Upper lobe of left lung (tissue), 6 donors: ENCODE measurements around the gene CD84. TPM values are rescaled to one million over a fixed set of nuclear protein-coding genes. Genes with fewer than 3 reads are reported as not detected.
A peak's percentile ranks its signal among the peaks of the same experiment; 100 is the strongest.
"Not testable (repeated sequence)": the region's sequence is repeated elsewhere in the genome, so short reads cannot be mapped to it uniquely, and the experiment has no call there.

Experiments used
- ATAC-seq, 2 donors: fragments of 200-7000 bp; cut with Tn5 transposase; one replicate each; pipeline ENCODE4 v1.9.1; 2022; ENCODE audit warnings: mild to moderate bottlenecking in 2 of 2, moderate library complexity in 2 of 2; ENCODE audit not compliant: low FRiP score in 2 of 2
- DNase-seq, 2 donors: peaks; one replicate each; pipeline ENCODE4 v3.0.0-alpha.2; 2019 to 2020
- H3K27ac ChIP-seq, 4 donors: fragments of 200-600 bp; sonication (generic); one replicate each; pipeline ENCODE4 v1.5.1; 2016 to 2019
- H3K27me3 ChIP-seq, 4 donors: fragments of 200-600 bp; sonication (generic); one replicate each; pipeline ENCODE4 v1.5.1; 2017 to 2019
- H3K36me3 ChIP-seq, 4 donors: fragments of 200-600 bp; sonication (generic); one replicate each; pipeline ENCODE4 v1.5.1; 2016 to 2019
- H3K4me1 ChIP-seq, 4 donors: fragments of 200-600 bp; sonication (generic); one replicate each; pipeline ENCODE4 v1.5.1; 2018 to 2019
- H3K4me3 ChIP-seq, 4 donors: fragments of 200-600 bp; sonication (generic); one replicate each; pipeline ENCODE4 v1.5.1; 2017 to 2019; ENCODE audit warnings: mild to moderate bottlenecking in 2 of 4, moderate library complexity in 1 of 4
- H3K9me3 ChIP-seq, 4 donors: fragments of 200-600 bp; sonication (generic); one replicate each; pipeline ENCODE4 v1.5.1; 2018 to 2019
- CTCF ChIP-seq, 6 experiments: fragments of 450-650 bp in 4 of 6; fragments of 200-600 bp in 2 of 6; sonication (generic) in 2 of 6; IDR thresholded peaks; one replicate each; pipeline ENCODE4 v1.5.1; 2016 to 2019; ENCODE audit warnings: antibody characterized with exemption in 6 of 6
- EP300 ChIP-seq, 4 donors: sonication (generic); formaldehyde crosslinking; IDR thresholded peaks; one replicate each; pipeline ENCODE4 v1.5.1; 2017; ENCODE audit warnings: antibody characterized with exemption in 4 of 4, control low read depth in 2 of 4
- POLR2A ChIP-seq, 4 donors: fragments of 450-650 bp; IDR thresholded peaks; one replicate each; pipeline ENCODE4 v1.5.1; 2016 to 2017; ENCODE audit warnings: antibody characterized with exemption in 4 of 4, mild to moderate bottlenecking in 2 of 4
- POLR2AphosphoS5 ChIP-seq, 2 donors: sonication (generic); formaldehyde crosslinking; IDR thresholded peaks; one replicate each; pipeline ENCODE4 v1.5.1; 2017; ENCODE audit warnings: antibody characterized with exemption in 2 of 2
- WGBS, 2 donors: methylation state at CpG; one replicate each; pipeline ENCODE4 v1.1.5; 2017 to 2018; 5-methylcytosine and 5-hydroxymethylcytosine counted together
- total RNA-seq, 6 donors: library from RNA; depleted of rRNA in 4 of 6; stranded (reverse); fragments of >200 nt in 4 of 6; gene quantifications; one replicate each; pipeline versions ENCODE4 v1.1.0 to v1.2.1, GENCODE V29; 2016 to 2021
- donor health status: DM: no; HTN: no; CAD: no; lungs with moderate emphysema.
- donor health status: DM: no; HTN: yes; CAD: no; lungs with severe emphysema.

The CD84 gene
- total RNA-seq, 6 donors from 2014 or later, result 8.9 to 26.4 (median 17.4) TPM

- H3K27me3 ChIP-seq, result no peaks in the 10 kb centered on the region
- TF ChIP-seq POLR2A (IDR thresholded peaks at IDR 0.05) (no peak), EP300 (IDR thresholded peaks at IDR 0.05) (no peak), POLR2AphosphoS5 (IDR thresholded peaks at IDR 0.05) (no peak), CTCF (IDR thresholded peaks at IDR 0.05) (no peak)
- peak overlapping the region in 1 of 4 donors; percentile 18 for H3K27ac ChIP-seq
- no peak for ATAC-seq
- H3K4me3 ChIP-seq, result peak overlapping the region in 1 of 4 donors; percentile 9
- no peaks in the 10 kb centered on the region for H3K36me3 ChIP-seq
- no peaks in the 10 kb centered on the region for H3K9me3 ChIP-seq
- no peak for DNase-seq
- 30 to 34% methylated on average over 2 of the region's 2 CpGs for WGBS, 2 donors
- peaks cover 0 to 5% (median 0%) of the 10 kb centered on the region in 4 donors for H3K4me1 ChIP-seq
Measured at GRCh38 chr1:160520582-160520981, 58.7 kb downstream of the CD84 start.

GRCh38 chr1:160519642-160520435 lies 59.5 kb downstream of the CD84 start:
- DNase-seq (no peak), ATAC-seq (no peak)
- H3K27me3 ChIP-seq, result no peaks in the 10 kb centered on the region
- TF ChIP-seq CTCF (IDR thresholded peaks at IDR 0.05) (peak in 3 of 6 experiments; percentile 7 to 18 (median 17)), POLR2A (IDR thresholded peaks at IDR 0.05) (no peak)
- H3K27ac ChIP-seq, result peak overlapping the region in 1 of 4 donors; percentile 18
- H3K9me3 ChIP-seq, result no peaks in the 10 kb centered on the region
- no peak overlapping the region for H3K4me3 ChIP-seq
- H3K36me3 ChIP-seq, result no peaks in the 10 kb centered on the region
- peaks cover 0 to 5% (median 0%) of the 10 kb centered on the region in 4 donors for H3K4me1 ChIP-seq
- WGBS, 2 donors, result 22 to 37% methylated on average over 5 of the region's 5 CpGs

- not testable (repeated sequence) for H3K4me3 ChIP-seq, ATAC-seq, DNase-seq, H3K36me3 ChIP-seq, H3K4me1 ChIP-seq, H3K27ac ChIP-seq, H3K9me3 ChIP-seq, H3K27me3 ChIP-seq
- 45% methylated on average over 2 of the region's 2 CpGs for WGBS, 2 donors
Measured at GRCh38 chr1:160517519-160517918, 61.8 kb downstream of the CD84 start.

GRCh38 chr1:160515908-160516307 lies 63.4 kb downstream of the CD84 start:
- not testable (repeated sequence) for ATAC-seq, H3K4me1 ChIP-seq
- 50 to 53% methylated on average over 1 of the region's 1 CpG for WGBS, 2 donors

GRCh38 chr1:160504651-160505050 lies 74.6 kb downstream of the CD84 start:
- ATAC-seq (no peak), DNase-seq (no peak)
- peaks cover 0 to 17% (median 11%) of the 10 kb centered on the region in 4 donors for H3K9me3 ChIP-seq
- no peaks in the 10 kb centered on the region for H3K36me3 ChIP-seq
- no peak overlapping the region for H3K27ac ChIP-seq
- no peak overlapping the region for H3K4me3 ChIP-seq
- no peaks in the 10 kb centered on the region for H3K4me1 ChIP-seq
- WGBS, 2 donors, result 86 to 93% methylated on average over 2 of the region's 2 CpGs
- no peak for TF ChIP-seq POLR2A (IDR thresholded peaks at IDR 0.05)
- TF ChIP-seq EP300 (IDR thresholded peaks at IDR 0.05), result no peak
- no peak for TF ChIP-seq POLR2AphosphoS5 (IDR thresholded peaks at IDR 0.05)
- no peak for TF ChIP-seq CTCF (IDR thresholded peaks at IDR 0.05)
- H3K27me3 ChIP-seq, result no peaks in the 10 kb centered on the region

More at GRCh38 chr1:160515908-160516307, 63.4 kb downstream of the CD84 start:
- H3K36me3 ChIP-seq, H3K9me3 ChIP-seq, H3K4me3 ChIP-seq, DNase-seq, H3K27me3 ChIP-seq, H3K27ac ChIP-seq: not testable (repeated sequence)

- 93 to 94% methylated on average over 6 of the region's 6 CpGs for WGBS, 2 donors
- peaks cover 0 to 17% (median 8%) of the 10 kb centered on the region in 4 donors for H3K9me3 ChIP-seq
Measured at GRCh38 chr1:160503087-160503486, 76.2 kb downstream of the CD84 start.

More at GRCh38 chr1:160503087-160503486, 76.2 kb downstream of the CD84 start:
- no peaks in the 10 kb centered on the region for H3K27me3 ChIP-seq
- ATAC-seq, result no peak
- H3K4me3 ChIP-seq, result no peak overlapping the region
- DNase-seq, result no peak
- no peaks in the 10 kb centered on the region for H3K4me1 ChIP-seq
- no peak for TF ChIP-seq POLR2AphosphoS5 (IDR thresholded peaks at IDR 0.05)
- no peak for TF ChIP-seq EP300 (IDR thresholded peaks at IDR 0.05)
- TF ChIP-seq CTCF (IDR thresholded peaks at IDR 0.05), result no peak
- TF ChIP-seq POLR2A (IDR thresholded peaks at IDR 0.05), result no peak
- H3K27ac ChIP-seq, result no peak overlapping the region
- no peaks in the 10 kb centered on the region for H3K36me3 ChIP-seq
